PFSK-1 (cell line): ENCODE data around the gene CDC123.

Experiments
- FOXP2 ChIP-seq: optimal IDR thresholded peaks from 2 replicates; pipeline ENCODE3; 2011; ENCODE audit warnings: borderline replicate concordance, control low read depth, inconsistent platforms; ENCODE audit not compliant: insufficient read depth; ENCODE audit errors: extremely low read length, extremely low read depth
- POLR2AphosphoS5 ChIP-seq: IDR thresholded peaks from 2 replicates; pipeline ENCODE4 v1.6.1; 2012; ENCODE audit warnings: low read depth, mild to moderate bottlenecking, control low read depth, low read length, moderate library complexity
- SIN3A ChIP-seq: IDR thresholded peaks from 2 replicates; pipeline ENCODE4 v1.6.1; 2012; ENCODE audit warnings: mild to moderate bottlenecking, low read length, moderate library complexity, borderline replicate concordance; ENCODE audit not compliant: insufficient read depth
- TAF1 ChIP-seq: IDR thresholded peaks from 2 replicates; pipeline ENCODE4 v1.6.1; 2012; ENCODE audit warnings: low read length, control low read depth, borderline replicate concordance; ENCODE audit not compliant: insufficient read depth
- TF ChIP-seq, protein P1 (sequence below), 2 experiments: IDR thresholded peaks; 2 replicates each; pipeline versions ENCODE4 v1.6.1 to v1.8.0; 2011 to 2012; ENCODE audit warnings: low read depth in 2 of 2, low read length in 2 of 2, control low read depth in 1 of 2, inconsistent platforms in 1 of 2, mild to moderate bottlenecking in 1 of 2, moderate library complexity in 1 of 2; ENCODE audit not compliant: insufficient read depth in 1 of 2

The CDC123 gene

GRCh38 chr10:12262278-12262981 lies 66.4 kb downstream of the CDC123 start:
- TF ChIP-seq SIN3A (no peak), POLR2AphosphoS5 (no peak), TAF1 (no peak), FOXP2 (no peak)
- TF ChIP-seq, protein P1, sequence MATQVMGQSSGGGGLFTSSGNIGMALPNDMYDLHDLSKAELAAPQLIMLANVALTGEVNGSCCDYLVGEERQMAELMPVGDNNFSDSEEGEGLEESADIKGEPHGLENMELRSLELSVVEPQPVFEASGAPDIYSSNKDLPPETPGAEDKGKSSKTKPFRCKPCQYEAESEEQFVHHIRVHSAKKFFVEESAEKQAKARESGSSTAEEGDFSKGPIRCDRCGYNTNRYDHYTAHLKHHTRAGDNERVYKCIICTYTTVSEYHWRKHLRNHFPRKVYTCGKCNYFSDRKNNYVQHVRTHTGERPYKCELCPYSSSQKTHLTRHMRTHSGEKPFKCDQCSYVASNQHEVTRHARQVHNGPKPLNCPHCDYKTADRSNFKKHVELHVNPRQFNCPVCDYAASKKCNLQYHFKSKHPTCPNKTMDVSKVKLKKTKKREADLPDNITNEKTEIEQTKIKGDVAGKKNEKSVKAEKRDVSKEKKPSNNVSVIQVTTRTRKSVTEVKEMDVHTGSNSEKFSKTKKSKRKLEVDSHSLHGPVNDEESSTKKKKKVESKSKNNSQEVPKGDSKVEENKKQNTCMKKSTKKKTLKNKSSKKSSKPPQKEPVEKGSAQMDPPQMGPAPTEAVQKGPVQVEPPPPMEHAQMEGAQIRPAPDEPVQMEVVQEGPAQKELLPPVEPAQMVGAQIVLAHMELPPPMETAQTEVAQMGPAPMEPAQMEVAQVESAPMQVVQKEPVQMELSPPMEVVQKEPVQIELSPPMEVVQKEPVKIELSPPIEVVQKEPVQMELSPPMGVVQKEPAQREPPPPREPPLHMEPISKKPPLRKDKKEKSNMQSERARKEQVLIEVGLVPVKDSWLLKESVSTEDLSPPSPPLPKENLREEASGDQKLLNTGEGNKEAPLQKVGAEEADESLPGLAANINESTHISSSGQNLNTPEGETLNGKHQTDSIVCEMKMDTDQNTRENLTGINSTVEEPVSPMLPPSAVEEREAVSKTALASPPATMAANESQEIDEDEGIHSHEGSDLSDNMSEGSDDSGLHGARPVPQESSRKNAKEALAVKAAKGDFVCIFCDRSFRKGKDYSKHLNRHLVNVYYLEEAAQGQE (IDR thresholded peaks at IDR 0.05; ENCODE audit: insufficient read depth in 1 of 2, low read depth in 2 of 2, low read length in 2 of 2): no peak

DNA sequence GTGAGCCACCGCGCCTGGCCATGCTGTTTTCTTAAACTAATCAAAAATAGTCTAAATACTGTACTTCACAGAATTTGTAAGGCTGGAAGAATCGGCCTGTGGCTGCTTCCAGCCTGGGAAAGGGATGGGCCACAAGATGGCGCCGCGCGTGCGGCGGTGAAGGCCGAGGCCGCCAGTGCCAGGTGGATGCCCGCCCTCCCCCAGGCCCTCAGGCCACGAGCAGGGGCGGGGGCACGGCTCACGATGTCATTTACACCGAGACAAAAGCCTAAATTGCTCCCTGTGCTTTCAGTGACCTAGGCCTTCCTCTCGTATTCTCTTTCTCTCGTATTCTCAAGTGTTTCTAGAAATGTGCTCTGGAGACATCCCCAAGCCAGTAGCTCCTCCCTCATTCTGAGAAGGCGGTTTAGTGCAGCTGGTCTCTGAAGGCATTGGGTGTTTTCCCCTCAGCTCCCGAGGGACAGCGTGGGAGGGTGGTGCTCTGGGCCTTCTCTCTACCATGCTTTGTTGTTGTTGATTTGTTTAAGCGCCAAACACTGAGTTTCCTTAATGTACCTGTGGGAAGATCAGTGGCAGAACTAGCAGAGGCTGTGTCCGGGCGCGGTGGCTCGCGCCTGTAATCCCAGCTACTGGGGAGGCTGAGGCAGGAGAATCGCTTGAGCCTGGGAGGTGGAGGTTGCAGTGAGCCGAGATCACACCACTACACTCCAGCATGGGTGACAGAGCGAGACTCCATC lies 68.4 kb downstream of the CDC123 start:
- no peak for TF ChIP-seq SIN3A
- TF ChIP-seq TAF1: no peak

GRCh38 chr10:12269056-12269455 lies 73.1 kb downstream of the CDC123 start:
- TF ChIP-seq, protein P1 (IDR thresholded peaks at IDR 0.05; ENCODE audit: insufficient read depth in 1 of 2, low read depth in 2 of 2, low read length in 2 of 2): no peak
- TF ChIP-seq SIN3A (no peak), POLR2AphosphoS5 (no peak), FOXP2 (no peak), TAF1 (no peak)

DNA sequence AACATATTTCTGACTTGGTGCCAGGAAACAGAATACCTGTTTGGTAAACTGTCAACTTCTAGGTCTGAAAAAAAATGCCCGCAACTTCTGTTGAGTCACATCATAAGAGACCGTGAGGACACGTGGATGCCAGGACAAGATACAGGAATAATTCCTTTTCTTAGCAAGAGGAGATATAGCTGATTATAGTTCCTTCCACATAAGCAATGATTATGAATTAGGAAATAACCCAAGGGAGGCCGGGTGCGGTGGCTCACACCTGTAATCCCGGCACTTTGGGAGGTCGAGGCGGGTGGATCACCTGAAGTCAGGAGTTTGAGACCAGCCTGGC lies 75.2 kb downstream of the CDC123 start:
- TF ChIP-seq SIN3A: no peak

DNA sequence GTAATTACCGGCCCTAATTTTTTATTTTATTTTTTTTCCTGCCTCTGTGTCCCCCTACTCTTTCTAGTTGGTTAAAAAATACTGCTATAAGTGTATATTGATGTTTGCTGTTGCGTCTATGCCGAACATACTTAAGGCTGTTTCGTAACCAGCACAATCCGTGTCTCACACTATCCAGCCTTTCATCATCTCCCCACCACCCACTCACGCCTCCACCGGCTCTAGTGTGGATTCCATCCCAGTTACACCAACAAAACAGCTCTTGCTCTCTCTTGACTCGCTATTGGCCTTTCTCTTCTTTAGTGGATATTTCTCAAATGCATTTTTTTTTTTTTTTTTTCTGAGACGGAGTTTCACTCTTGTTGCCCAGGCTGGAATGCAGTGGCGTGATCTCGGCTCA lies 83.3 kb downstream of the CDC123 start:
- TF ChIP-seq POLR2AphosphoS5: no peak
- TF ChIP-seq TAF1: no peak
- no peak for TF ChIP-seq SIN3A

DNA sequence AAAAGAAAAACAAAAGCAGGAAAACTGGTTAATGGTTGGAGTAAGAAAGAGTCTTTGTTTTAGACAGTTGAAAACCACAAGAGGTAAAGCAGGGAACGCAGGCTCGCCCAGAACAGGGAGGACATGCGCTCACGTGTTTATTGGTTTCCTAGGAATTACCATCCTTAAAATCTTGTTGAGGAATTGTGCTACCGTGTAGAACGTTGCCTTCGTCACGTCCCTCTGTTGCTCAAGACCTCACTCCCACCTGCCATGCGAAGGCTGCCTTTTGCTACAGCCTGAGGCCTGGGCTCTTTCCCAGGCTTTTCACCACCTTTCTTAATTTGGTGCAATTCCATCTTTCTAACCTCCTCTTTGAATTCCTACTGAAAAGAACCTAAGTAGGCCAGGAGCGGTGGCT lies 91.8 kb downstream of the CDC123 start:
- no peak for TF ChIP-seq TAF1
- TF ChIP-seq POLR2AphosphoS5: no peak
- TF ChIP-seq, protein P1 (IDR thresholded peaks at IDR 0.05; ENCODE audit: insufficient read depth in 1 of 2, low read depth in 2 of 2, low read length in 2 of 2): no peak
- no peak for TF ChIP-seq FOXP2
- no peak for TF ChIP-seq SIN3A
